HG03571 (cell line): ENCODE data around the gene TRHDE.

Source experiments
- ATAC-seq: cut with Tn5 transposase; IDR thresholded peaks from one replicate; pipeline ENCODE4 v1.9.1; 2021; ENCODE audit not compliant: unreplicated experiment

TRHDE gene

DNA sequence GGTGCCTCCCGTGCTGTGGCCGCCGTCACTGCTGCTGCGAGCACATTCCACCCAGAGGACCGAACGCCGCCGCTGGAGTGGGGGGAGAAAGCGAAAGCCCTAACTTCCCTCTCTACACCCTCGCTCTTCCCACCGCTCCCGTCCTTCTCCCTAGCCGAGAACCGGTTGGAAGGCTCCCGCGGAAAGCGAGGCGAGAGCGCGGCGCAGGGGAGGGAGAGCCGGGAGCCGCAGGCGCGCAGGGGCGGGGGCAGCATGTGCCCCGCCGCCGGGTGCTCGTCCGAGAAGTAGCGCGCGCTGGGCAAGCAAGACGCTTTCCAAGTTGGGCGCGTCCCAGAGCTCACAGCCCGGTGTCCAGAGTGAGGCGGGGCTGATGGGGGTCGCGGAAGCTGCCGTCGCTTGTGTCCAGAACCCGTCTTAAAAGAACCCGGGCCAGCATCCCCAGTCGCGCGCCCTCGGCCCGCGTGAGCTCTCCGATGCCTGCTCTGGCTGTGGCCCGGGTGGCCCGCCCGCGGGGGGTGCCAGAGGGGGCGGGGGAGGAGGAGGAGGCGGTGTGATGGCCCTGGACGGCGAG lies at the start of gene TRHDE:
TSS of gene TRHDE (plus strand) at position 280 of the 571 bp plus-strand sequence. CDS start at position 554, 274 bp downstream.
- ATAC-seq: no peak

- no peak for ATAC-seq
Measured at GRCh38 chr12:72226510-72226909, 45.7 kb upstream of the TRHDE start.

DNA sequence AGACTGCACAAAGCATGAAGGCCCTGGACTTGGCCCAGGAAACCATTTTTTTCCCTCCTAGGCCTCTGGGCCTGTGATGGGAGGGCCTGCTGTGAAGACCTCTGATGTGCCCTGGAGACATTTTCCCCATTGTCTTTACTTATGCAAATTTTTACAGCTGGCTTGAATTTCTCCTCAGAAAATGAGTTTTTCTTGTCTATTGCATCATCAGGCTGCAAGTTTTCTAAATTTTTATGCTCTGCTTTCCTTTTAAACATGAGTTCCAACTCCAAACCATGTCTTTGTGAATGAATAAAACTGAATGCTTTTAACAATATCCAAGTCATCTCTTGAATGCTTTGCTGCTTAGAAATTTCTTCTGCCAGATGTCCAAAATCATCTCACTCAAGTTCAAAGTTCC lies 43.7 kb upstream of the TRHDE start:
- no peak for ATAC-seq

GRCh38 chr12:72230589-72230988 lies 41.6 kb upstream of the TRHDE start:
- ATAC-seq: no peak

DNA sequence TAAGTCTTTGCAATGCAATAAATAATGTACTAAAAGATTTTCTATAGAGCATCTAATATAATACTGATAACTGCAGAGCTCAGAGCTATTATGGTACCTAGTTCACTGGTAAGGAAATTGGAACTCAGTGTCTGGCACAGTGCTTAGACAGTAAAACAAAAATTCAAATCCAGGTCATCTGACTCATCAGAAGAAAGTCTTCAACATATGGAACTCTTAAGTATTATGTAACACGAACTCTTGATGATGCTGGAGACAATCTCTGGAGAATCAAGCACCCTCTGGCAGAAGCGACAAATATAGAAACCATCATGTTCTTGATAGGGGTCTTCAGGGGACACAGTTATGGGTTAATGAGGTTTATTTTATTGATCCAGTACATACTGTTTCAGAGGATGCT lies 37.3 kb upstream of the TRHDE start:
- no peak for ATAC-seq

DNA sequence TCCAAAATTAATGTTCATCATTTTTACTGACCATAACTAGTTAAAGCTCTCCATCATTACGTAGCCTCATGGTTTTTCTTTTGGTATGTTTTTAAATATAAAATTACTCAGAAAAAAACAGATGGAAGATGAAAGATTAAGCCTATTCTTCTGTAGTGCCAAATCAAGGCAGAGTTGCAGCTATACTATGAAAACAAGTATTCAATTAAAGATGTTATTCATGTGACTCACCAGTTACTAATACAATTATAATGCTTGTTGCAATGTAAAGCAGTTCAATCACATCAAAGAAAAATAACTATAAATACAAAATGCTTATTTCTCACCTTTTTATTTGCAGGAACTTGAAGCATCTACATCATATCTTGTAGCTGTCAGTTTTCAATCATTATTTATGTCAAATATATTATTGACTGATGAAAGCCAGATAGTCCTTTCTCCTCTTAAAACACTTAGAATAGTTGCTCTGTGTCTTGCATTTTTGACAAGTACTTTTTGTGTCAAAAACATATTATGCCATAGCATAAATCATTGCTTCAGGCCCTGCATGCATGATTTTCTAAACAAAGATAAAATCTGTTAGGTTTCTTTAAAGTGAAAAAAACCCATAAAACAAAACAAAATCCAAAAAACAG lies 36.0 kb upstream of the TRHDE start:
- ATAC-seq: no peak

DNA sequence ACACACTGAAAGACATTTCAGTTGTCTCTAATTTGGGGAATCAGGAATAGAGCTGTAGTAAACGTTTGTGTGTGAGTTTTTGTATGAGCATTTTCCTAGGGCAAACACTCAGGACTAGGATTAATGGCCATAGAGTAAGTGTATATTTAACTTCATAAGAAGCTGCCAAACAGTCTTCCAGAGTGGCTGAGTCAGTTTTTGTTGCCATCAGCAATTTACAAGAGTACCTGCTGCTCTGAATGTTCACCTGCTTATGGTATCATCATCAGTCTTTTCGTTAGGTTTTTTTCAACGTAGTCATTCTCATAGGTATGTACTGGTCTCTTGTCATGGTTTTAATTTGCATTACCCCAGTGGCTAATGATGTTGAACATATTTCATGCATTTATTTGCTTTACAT lies 30.6 kb upstream of the TRHDE start:
- no peak for ATAC-seq

- ATAC-seq: no peak
Measured at GRCh38 chr12:72242946-72243345, 29.2 kb upstream of the TRHDE start.

DNA sequence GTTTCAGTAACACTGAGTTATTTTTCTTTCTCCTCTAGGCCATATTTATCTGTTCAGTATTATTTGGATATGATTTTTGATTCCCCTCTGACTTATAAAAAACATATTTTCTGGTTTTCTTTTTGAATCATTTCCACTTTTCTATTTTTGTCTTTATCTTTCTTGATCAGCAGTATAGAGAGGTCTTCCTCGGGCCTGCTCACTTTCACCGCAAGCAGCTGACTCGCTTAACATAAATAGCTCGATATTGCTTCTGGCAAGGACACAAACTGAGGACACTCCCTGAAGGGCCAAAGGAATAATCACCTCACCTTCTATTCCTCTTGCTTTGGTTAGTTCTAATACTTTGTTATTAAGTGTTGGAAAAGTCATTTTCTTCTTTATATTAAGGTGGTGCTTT lies 25.8 kb upstream of the TRHDE start:
- ATAC-seq: no peak

GRCh38 chr12:72250346-72250745 lies 21.8 kb upstream of the TRHDE start:
- ATAC-seq: no peak

DNA sequence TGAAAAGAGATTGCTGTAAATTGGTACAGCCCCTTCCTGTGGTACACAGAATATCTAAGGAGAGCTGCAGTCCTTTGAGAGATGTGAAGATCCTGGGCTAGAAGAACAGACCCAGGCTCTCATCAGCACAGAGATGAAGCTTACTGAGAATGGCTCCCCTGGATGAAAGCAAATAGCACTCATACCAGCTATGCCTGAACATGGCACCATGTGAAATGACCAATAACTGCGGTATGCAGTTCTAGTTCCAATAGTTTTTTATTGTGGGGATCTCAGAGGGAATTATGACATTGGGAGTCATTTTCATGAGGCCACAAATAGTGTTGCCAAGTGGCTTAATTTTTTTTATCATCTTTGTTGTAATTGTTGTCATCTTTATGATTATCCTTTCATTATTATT lies 15.4 kb upstream of the TRHDE start:
- ATAC-seq: no peak

DNA sequence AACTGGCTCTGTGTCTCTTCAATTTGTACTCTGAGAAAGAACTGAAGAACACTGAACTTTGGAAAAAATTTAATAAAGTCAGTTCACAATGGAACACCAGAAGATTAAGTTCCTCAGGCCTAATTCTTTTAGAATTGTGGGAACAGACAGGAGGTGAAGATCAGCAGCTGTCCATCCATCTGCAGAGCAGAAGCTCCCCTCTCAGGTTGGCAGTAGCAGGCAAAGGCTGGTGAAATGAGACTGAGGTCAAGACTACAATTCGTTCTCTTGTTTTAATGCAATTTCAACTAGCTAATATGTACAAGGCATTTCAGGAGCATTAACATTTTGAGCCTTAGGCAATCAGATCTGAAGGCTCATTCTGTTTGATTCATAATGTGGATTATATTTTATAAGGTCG lies 10.3 kb upstream of the TRHDE start:
- no peak for ATAC-seq

DNA sequence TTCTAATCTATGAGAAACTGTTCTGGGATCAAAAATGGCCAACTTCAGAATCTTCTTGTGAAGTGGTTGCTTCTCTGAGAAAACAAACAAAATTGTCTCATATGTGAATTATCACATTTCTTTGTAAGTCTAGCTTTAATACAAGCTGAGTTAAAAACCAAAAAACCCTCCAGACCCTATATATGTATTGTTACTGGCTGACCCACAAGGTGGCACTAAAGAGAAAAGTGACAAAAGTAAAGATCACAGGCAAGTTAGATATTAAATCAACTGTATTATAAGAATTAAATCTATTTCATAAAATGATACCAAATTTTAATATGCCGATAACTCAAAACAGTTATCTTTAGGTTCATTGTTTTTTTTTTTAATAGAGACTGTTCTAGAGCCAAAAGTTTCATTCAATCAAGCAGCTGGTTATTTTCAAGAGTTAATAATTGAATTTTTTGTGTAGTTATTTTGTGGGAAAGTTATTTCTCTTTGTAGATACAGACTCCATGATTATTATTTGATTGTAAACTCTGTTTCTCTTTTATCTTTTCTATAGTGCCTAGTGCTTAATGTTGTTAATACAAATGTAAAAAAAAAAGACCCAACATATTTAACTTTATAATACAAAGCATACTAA lies 7.5 kb upstream of the TRHDE start:
- no peak for ATAC-seq

GRCh38 chr12:72267974-72268373 lies 4.2 kb upstream of the TRHDE start:
- no peak for ATAC-seq

- ATAC-seq: no peak
Measured at GRCh38 chr12:72268386-72268785, 3.8 kb upstream of the TRHDE start.

DNA sequence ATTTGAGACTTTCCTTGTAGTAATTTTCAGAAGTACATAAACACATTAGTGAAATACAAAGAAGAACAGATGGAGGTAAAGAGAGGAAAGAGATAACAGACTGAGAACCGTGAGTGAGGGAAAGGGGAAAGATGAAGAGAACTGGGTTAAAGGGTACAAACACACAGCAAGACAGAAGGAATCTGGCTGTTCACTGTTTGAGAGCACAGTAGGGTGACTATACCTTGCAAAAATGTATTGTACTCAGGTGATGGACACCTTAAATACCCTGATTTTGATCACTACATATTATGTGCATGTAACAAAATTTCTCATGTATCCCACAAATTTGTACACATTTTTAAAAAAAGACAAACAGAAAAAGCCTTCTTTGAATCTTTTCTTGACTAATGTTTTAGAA lies 2.7 kb upstream of the TRHDE start:
- no peak for ATAC-seq

GRCh38 chr12:72270246-72270645 lies 1.9 kb upstream of the TRHDE start:
- no peak for ATAC-seq

DNA sequence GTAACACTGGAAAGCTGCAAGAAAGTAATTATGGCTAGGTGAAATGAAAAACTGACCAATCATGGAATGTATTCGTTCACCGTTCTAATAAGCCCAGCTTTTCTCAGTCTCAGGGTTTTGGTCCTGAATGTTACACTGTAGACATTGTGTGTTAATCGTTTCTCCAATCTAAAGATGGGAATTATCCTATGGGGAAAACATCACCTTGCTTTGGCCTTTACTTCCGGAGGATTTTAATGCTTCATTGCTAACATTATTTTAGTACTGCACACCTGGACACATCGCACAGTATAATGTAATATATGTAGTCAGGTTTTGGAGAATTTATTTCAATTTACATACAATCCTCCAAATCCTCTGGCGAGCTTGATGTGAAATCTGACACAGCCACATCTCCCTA lies 1.2 kb upstream of the TRHDE start:
- no peak for ATAC-seq

- no peak for ATAC-seq
Measured at GRCh38 chr12:72271451-72272090, 599 bp upstream of the TRHDE start.

- no peak for ATAC-seq
Measured at GRCh38 chr12:72272731-72273498, 745 bp downstream of the TRHDE start.

DNA sequence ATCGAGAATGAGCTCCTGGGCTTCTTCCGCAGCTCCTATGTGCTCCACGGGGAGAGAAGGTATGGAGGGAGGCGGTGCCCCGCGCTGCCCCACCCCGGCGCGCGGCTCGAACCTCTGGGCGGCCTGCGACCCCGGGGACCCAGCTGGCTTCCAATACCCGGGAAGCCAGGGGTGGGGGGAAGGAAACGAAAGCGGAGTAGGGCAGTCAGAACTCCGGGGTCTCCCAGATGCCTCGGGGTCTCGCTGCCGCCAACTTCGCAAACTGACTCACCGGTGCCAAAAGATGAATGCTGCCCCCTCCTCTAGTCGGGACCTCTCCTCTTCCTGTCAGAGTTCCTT lies 1.3 kb downstream of the TRHDE start:
- ATAC-seq: no peak
